ENCODE data around the gene TRAM2. TPM values are rescaled to one million over a fixed set of nuclear protein-coding genes. Genes with fewer than 3 reads are reported as not detected.

Gene TRAM2, protein sequence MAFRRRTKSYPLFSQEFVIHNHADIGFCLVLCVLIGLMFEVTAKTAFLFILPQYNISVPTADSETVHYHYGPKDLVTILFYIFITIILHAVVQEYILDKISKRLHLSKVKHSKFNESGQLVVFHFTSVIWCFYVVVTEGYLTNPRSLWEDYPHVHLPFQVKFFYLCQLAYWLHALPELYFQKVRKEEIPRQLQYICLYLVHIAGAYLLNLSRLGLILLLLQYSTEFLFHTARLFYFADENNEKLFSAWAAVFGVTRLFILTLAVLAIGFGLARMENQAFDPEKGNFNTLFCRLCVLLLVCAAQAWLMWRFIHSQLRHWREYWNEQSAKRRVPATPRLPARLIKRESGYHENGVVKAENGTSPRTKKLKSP
- 31.8 and 68.8 TPM in 2 replicates for total RNA-seq

DNA sequence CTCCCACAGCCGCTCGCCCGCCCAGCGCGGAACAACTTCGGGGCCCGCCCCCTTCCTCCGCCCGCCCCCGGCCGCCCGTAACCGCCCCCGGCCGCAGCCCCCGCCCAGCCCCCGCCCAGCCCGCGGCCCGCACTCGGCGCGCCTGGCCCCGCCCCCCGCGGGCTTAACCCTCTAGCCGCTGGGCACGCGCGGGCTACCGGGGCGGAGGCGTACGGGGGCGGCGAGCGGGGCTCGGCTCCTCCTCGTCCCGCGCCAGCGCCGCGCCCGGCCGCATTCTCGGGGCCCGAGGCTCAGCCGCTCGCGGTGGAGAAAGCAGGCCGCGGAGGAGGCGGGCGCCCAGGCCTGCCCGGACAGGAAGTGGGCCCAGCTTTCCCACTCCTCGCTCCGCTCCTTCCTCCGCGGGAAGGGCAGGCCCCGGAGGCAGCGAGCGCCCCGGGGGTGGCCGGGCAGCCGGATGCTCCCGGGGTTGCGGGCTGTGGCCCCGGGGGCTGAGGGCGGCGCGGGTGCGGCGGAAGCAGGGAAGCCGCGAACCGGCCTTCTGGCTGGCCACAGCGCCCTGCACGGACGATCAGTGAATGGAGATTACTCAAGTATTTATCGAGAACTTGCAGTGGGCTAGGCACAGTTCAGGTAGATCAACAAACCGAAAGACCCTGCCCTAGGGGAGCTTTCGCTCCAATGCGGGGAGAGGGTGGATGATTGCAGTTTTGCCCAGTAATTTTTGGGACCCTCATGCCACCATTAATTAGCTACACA, at the start of gene TRAM2:
TRAM2 (minus strand) TSS at position 39 of the 756 bp plus-strand sequence. CDS start 145 bp downstream, outside the sequence.

Other genes with a start within 250 kb of the TRAM2 start
- 4.8 and 8.6 TPM in 2 replicates for gene PAQR8, start 214.9 kb downstream of the TRAM2 start, total RNA-seq
- gene EFHC1, start 156.7 kb downstream of the TRAM2 start, total RNA-seq = 10.6 and 22.8 TPM in 2 replicates
- gene TMEM14A, start 94.1 kb upstream of the TRAM2 start, total RNA-seq = 14.5 and 36.5 TPM in 2 replicates
- gene GSTA2, start 186.4 kb upstream of the TRAM2 start, total RNA-seq = not detected in 2 replicates
- gene GSTA1, start 226.8 kb upstream of the TRAM2 start, total RNA-seq = not detected in 2 replicates

Measured in placental epithelial cell (primary cell).